ENCODE data around the gene OVOL1. TPM values are rescaled to one million over a fixed set of nuclear protein-coding genes. Genes with fewer than 3 reads are reported as not detected.

The OVOL1 gene
- total and polyA plus RNA-seq, 2 of the 13 experiments (the other 11 are each of a cell fraction or from before 2014, with no cell fraction given), result 0.01 TPM; not detected in 1

GRCh38 chr11:65776196-65776595, 10.7 kb upstream of the OVOL1 start (continued):
- TF ChIP-seq ATF4 (CRISPR knock-in tag; IDR thresholded peaks at IDR 0.05) (peak in 1 of 2 experiments; percentile 54; a peak in 1 of 4 replicates), ZNF768 (CRISPR knock-in tag; IDR thresholded peaks at IDR 0.05) (peak; percentile 31; the same call in 1 of the 2 replicates), NFYC (CRISPR knock-in tag; IDR thresholded peaks at IDR 0.05) (no peak), EP300 (IDR thresholded peaks at IDR 0.05; ENCODE audit: low read depth in 2 of 2, low read length in 2 of 2) (no peak), EP300 (CRISPR knock-in tag; IDR thresholded peaks at IDR 0.05; ENCODE audit: borderline replicate concordance) (peak; percentile 18; the same call in 1 of the 2 replicates), CEBPB (IDR thresholded peaks at IDR 0.05; ENCODE audit: borderline replicate concordance, low read depth, low read length) (peak; percentile 94)

GRCh38 chr11:65776710-65777141, 10.1 kb upstream of the OVOL1 start:
- Histone ChIP-seq H3K27ac (ENCODE audit: extremely low read length, insufficient read depth, low read length) (no peak overlapping the region), H3K4me2 (ENCODE audit: low read depth, low read length) (no peak overlapping the region), H3K9ac (ENCODE audit: insufficient read depth, low read depth, low read length) (no peak overlapping the region), H3K36me3 (replicated peaks in 1 of 2; ENCODE audit: control insufficient read depth in 1 of 2, insufficient read depth in 2 of 2, low read length in 2 of 2) (no peaks in the 10 kb centered on the region), H3K27me3 (ENCODE audit: control insufficient read depth in 1 of 2, insufficient read depth in 2 of 2, low read length in 2 of 2) (peaks cover 0 to 3% of the 10 kb centered on the region in 2 experiments; a peak in 1 of 5 replicates), H4K20me1 (ENCODE audit: insufficient read depth, low read length) (no peaks in the 10 kb centered on the region), H3K9me3 (ENCODE audit: low read length) (no peaks in the 10 kb centered on the region), H2AFZ (ENCODE audit: low read length) (no peak overlapping the region), H3K4me3 (replicated peaks in 1 of 3; ENCODE audit: insufficient read depth in 1 of 3, low read depth in 2 of 3, low read length in 3 of 3) (no peak overlapping the region), H3K4me1 (ENCODE audit: insufficient read depth, low read length) (peaks cover 35% of the 10 kb centered on the region), H3K79me2 (ENCODE audit: insufficient read depth, low read length) (no peaks in the 10 kb centered on the region)
- intact Hi-C loops (cut with micrococcal nuclease; ENCODE audit: unreplicated experiment) (no loop called here), in situ Hi-C loops (cut with HindIII; ENCODE audit: extremely low pct_ligation_motif_present, low pct_unique_long_range_greater_than_20kb) (no loop called here)
- WGBS (ENCODE audit: low lambda C conversion rate), result 85% methylated on average over 5 of the region's 8 CpGs
- CTCF ChIA-PET (ENCODE audit: low intra/inter-chr PET ratio, low total read pairs), result interaction anchor here (1.2 kb wide), 1 partner anchor 42 kb away, joined by 4 read pairs; no protein-coding TSS in a partner anchor
- DNase-seq (ENCODE audit: low spot score) (no peak), FAIRE-seq (no peak), ATAC-seq (no peak)
- no TSS peak for BruUV-seq (replicated peaks)
- TF ChIP-seq TMF1 (CRISPR knock-in tag; IDR thresholded peaks at IDR 0.05; ENCODE audit: low read depth), result no peak
- TF ChIP-seq SNAPC2 (CRISPR knock-in tag; IDR thresholded peaks at IDR 0.05), result no peak
- TF ChIP-seq TBX2 (CRISPR knock-in tag; IDR thresholded peaks at IDR 0.05; ENCODE audit: borderline replicate concordance), result no peak
- no peak for TF ChIP-seq ZNF598 (CRISPR knock-in tag; IDR thresholded peaks at IDR 0.05; ENCODE audit: borderline replicate concordance)
- no peak for TF ChIP-seq CCDC6 (CRISPR knock-in tag; IDR thresholded peaks at IDR 0.05)
- no peak for TF ChIP-seq HNF1A (IDR thresholded peaks at IDR 0.05; ENCODE audit: low read depth)
- no peak for TF ChIP-seq HNF1A (CRISPR knock-in tag; IDR thresholded peaks at IDR 0.05; ENCODE audit: borderline replicate concordance)
- no peak for TF ChIP-seq ZNF614 (CRISPR knock-in tag; IDR thresholded peaks at IDR 0.05; ENCODE audit: borderline replicate concordance)
- TF ChIP-seq ZNF251 (CRISPR knock-in tag; IDR thresholded peaks at IDR 0.05), result no peak
- TF ChIP-seq ZNF777 (CRISPR knock-in tag; IDR thresholded peaks at IDR 0.05), result no peak
- POLR2A ChIA-PET, result interaction anchor here (0.8 to 1.5 kb wide), 4 partner anchors 12 to 65 kb away, joined by 3 to 6 read pairs (median 4); partner anchors contain the start of genes KAT5 and RNASEH2C

Data from HepG2 (cell line).